PC-9 (cell line): ENCODE data around the gene TENM4. TPM values are rescaled to one million over a fixed set of nuclear protein-coding genes. Genes with fewer than 3 reads are reported as not detected.

Experiments
- BruUV-seq: library from RNA; stranded (reverse); fragments of 400-500 nt; replicated peaks from 2 replicates; lab custom pipeline; 2021; lab: Mats Ljungman, UMichigan
- CTCF ChIA-PET: fragments of 300-600 bp; sonication (Branson Sonifier 250); formaldehyde crosslinking; loops from one replicate; lab custom pipeline; 2022; ENCODE audit warnings: antibody characterized with exemption; lab: Charles Lee
- POLR2A ChIA-PET: fragments of 300-600 bp; sonication (Branson Sonifier 250); formaldehyde crosslinking; loops from one replicate; lab custom pipeline; 2022; ENCODE audit warnings: antibody characterized with exemption; ENCODE audit not compliant: unreplicated experiment; lab: Charles Lee
- DNase-seq, 2 experiments: peaks; one replicate each; pipeline versions ENCODE4 v3.0.0 to v3.0.0-alpha.2; 2015 to 2022; ENCODE audit warnings: mixed read lengths in 1 of 2
- H2AFZ ChIP-seq: fragments of 200-600 bp; sonication (generic); 2 replicates; pipeline ENCODE4 v1.8.1; 2017; ENCODE audit warnings: antibody characterized with exemption
- H3F3A ChIP-seq: fragments of 200-600 bp; sonication (generic); 2 replicates; pipeline ENCODE4 v1.8.1; 2017; ENCODE audit warnings: antibody characterized with exemption, mild to moderate bottlenecking, low read depth; ENCODE audit not compliant: insufficient read depth
- H3K27ac ChIP-seq: fragments of 200-600 bp; sonication (generic); 2 replicates; pipeline ENCODE4 v1.6.1; 2016; ENCODE audit warnings: mixed run types
- H3K27me3 ChIP-seq: fragments of 200-600 bp; sonication (generic); 2 replicates; pipeline ENCODE4 v1.6.1; 2016; ENCODE audit warnings: low read depth, mixed run types; ENCODE audit not compliant: insufficient read depth
- H3K36me3 ChIP-seq: fragments of 200-600 bp; sonication (generic); 2 replicates; pipeline ENCODE4 v1.6.1; 2016; ENCODE audit warnings: low read depth, mixed run types
- H3K4me1 ChIP-seq: fragments of 200-600 bp; sonication (generic); replicated peaks from 2 replicates; pipeline ENCODE4 v1.6.1; 2016; ENCODE audit warnings: mixed run types; ENCODE audit not compliant: insufficient read depth
- H3K4me2 ChIP-seq: fragments of 200-600 bp; sonication (generic); 2 replicates; pipeline ENCODE4 v1.6.1; 2017; ENCODE audit warnings: mixed run types
- H3K4me3 ChIP-seq: fragments of 200-600 bp; sonication (generic); 2 replicates; pipeline ENCODE4 v1.6.1; 2016; ENCODE audit warnings: mixed run types
- H3K79me2 ChIP-seq: fragments of 200-600 bp; sonication (generic); 2 replicates; pipeline ENCODE4 v1.6.1; 2017; ENCODE audit warnings: low read depth, mixed run types
- H3K9me2 ChIP-seq: fragments of 200-600 bp; sonication (generic); 2 replicates; pipeline ENCODE4 v1.8.1; 2017; ENCODE audit warnings: mild to moderate bottlenecking; ENCODE audit not compliant: insufficient read depth
- H3K9me3 ChIP-seq: fragments of 200-600 bp; sonication (generic); 2 replicates; pipeline ENCODE4 v1.8.1; 2016; ENCODE audit warnings: low read depth; ENCODE audit not compliant: insufficient read depth
- H4K20me1 ChIP-seq: fragments of 200-600 bp; sonication (generic); 2 replicates; pipeline ENCODE4 v1.8.1; 2017; ENCODE audit not compliant: insufficient read depth
- CTCF ChIP-seq: fragments of 200-600 bp; sonication (generic); conservative IDR thresholded peaks from 2 replicates; pipeline ENCODE4 v1.6.1; 2017; ENCODE audit warnings: mixed run types, antibody characterized with exemption, mild to moderate bottlenecking, moderate library complexity
- EZH2 ChIP-seq: fragments of 200-600 bp; sonication (generic); IDR thresholded peaks from 2 replicates; pipeline ENCODE4 v1.8.0; 2017; ENCODE audit warnings: antibody characterized with exemption, low read depth
- intact Hi-C: fragments of 100-400 bp; cut with micrococcal nuclease; formaldehyde crosslinking; loops from one replicate; pipeline ENCODE4 v1.10.0; 2022; ENCODE audit not compliant: unreplicated experiment
- total RNA-seq: library from RNA; stranded (reverse); gene quantifications from 2 replicates; pipeline ENCODE4 v1.2.3, GENCODE V29; 2021

TENM4 gene
- total RNA-seq, 1 experiment from 2014 or later, result not detected

- no peaks in the 10 kb centered on the region for H4K20me1 ChIP-seq
- CTCF ChIA-PET, result no interaction called here
- no peak for DNase-seq
- no peak for TF ChIP-seq CTCF
- no peak for TF ChIP-seq EZH2
- H3K36me3 ChIP-seq, result no peaks in the 10 kb centered on the region
- H3K27ac ChIP-seq, result no peak overlapping the region
- H3K4me1 ChIP-seq, result no peaks in the 10 kb centered on the region
- H3F3A ChIP-seq, result no peaks in the 10 kb centered on the region
- no peak overlapping the region for H2AFZ ChIP-seq
- no TSS peak for BruUV-seq
- no peak overlapping the region for H3K4me3 ChIP-seq
- H3K4me2 ChIP-seq, result no peak overlapping the region
- H3K9me2 ChIP-seq, result no peaks in the 10 kb centered on the region; the same call in 1 of the 2 replicates
- no peaks in the 10 kb centered on the region for H3K9me3 ChIP-seq
- H3K79me2 ChIP-seq, result no peaks in the 10 kb centered on the region
- POLR2A ChIA-PET, result no interaction called here
- intact Hi-C loops, result no loop called here
- peaks cover 96% of the 10 kb centered on the region for H3K27me3 ChIP-seq
These were observed 526.3 kb downstream of the TENM4 start for GRCh38 chr11:78914503-78914902.

GRCh38 chr11:78912778-78913177 lies 528.1 kb downstream of the TENM4 start:
- intact Hi-C loops, result no loop called here
- ChIA-PET POLR2A (no interaction called here), CTCF (no interaction called here)
- Histone ChIP-seq H3K79me2 (no peaks in the 10 kb centered on the region), H3K4me3 (no peak overlapping the region), H3K9me2 (no peaks in the 10 kb centered on the region), H3K4me1 (0 out of 2 replicates have a peak, but pooled peaks cover 2% of the 10 kb centered on the region), H3K9me3 (no peaks in the 10 kb centered on the region), H2AFZ (no peak overlapping the region), H3K36me3 (no peaks in the 10 kb centered on the region), H3K27me3 (peaks cover 93% of the 10 kb centered on the region), H3K4me2 (no peak overlapping the region), H4K20me1 (no peaks in the 10 kb centered on the region), H3K27ac (no peak overlapping the region), H3F3A (no peaks in the 10 kb centered on the region)
- BruUV-seq, result no TSS peak
- TF ChIP-seq EZH2, result no peak
- TF ChIP-seq CTCF, result no peak
- no peak for DNase-seq

GRCh38 chr11:78910322-78910721 lies 530.5 kb downstream of the TENM4 start:
- no peaks in the 10 kb centered on the region for H3K36me3 ChIP-seq
- no peaks in the 10 kb centered on the region for H4K20me1 ChIP-seq
- H3K79me2 ChIP-seq, result no peaks in the 10 kb centered on the region
- intact Hi-C loops, result no loop called here
- no peaks in the 10 kb centered on the region for H3K9me2 ChIP-seq
- BruUV-seq, result no TSS peak
- H3K4me2 ChIP-seq, result no peak overlapping the region
- H3K9me3 ChIP-seq, result no peaks in the 10 kb centered on the region
- no peak overlapping the region for H3K27ac ChIP-seq
- no peaks in the 10 kb centered on the region for H3F3A ChIP-seq
- no peak overlapping the region for H3K4me3 ChIP-seq
- H2AFZ ChIP-seq, result no peak overlapping the region
- TF ChIP-seq CTCF (no peak), EZH2 (no peak)
- CTCF ChIA-PET, result no interaction called here
- peaks cover 91% of the 10 kb centered on the region for H3K27me3 ChIP-seq
- POLR2A ChIA-PET, result no interaction called here
- 0 out of 2 replicates have a peak, but pooled peaks cover 7% of the 10 kb centered on the region for H3K4me1 ChIP-seq
- DNase-seq, result no peak
